Measurements from ENCODE around the gene ARAF.
"Not testable (repeated sequence)": the region's sequence is repeated elsewhere in the genome, so short reads cannot be mapped to it uniquely, and the experiment has no call there.

The ARAF gene

GRCh38 chrX:47560934-47561658 lies at the start of gene ARAF:
ARAF (plus strand) TSS chrX:47561205; CDS start chrX:47562968, 1,763 bp downstream.
- Histone ChIP-seq H3K27me3 (peaks cover 11 to 51% (median 29%) of the 10 kb centered on the region in 11 experiments; a peak in 19 of 22 replicates), H3K9ac (peak within 1 kb of the TSS; percentile 84 to 91 (median 88)), H3K4me1 (peaks cover 17 to 45% (median 36%) of the 10 kb centered on the region in 10 experiments), H3K27ac (peak within 1 kb of the TSS; percentile 87 to 94 (median 89)), H3K9me3 (replicated peaks in 1 of 11) (peaks cover 0 to 11% (median 0%) of the 10 kb centered on the region in 11 experiments; a peak in 2 of 22 replicates), H3K4me3 (peak within 1 kb of the TSS; percentile 55 to 76 (median 71)), H3K4me2 (peak within 1 kb of the TSS; percentile 67 to 85 (median 77)), H4K20me1 (peaks cover 3 to 40% (median 20%) of the 10 kb centered on the region in 11 experiments; a peak in 17 of 22 replicates), H3K36me3 (peaks cover 0 to 27% (median 16%) of the 10 kb centered on the region in 11 experiments; a peak in 16 of 22 replicates)
- no peak for TF ChIP-seq Cebpa-rat (IDR thresholded peaks at IDR 0.05)

DNA sequence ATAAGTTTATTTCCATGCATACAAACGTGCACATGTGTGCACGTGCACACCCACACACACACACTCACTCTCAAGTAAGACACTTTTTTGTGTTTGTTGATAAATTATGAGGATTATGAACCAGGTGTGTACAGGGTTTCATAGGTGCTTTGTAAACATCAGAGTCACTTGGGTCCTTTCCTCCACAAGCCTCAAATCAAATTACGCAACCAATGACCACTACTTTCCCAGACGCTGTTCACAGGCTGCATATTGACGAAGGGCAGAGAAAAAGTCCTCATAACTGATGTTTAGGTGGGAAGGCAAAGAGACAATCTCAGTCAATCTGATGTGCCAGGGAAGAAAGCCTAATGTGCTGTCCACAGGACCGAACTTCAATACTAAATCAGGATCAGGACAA lies 48.6 kb upstream of the ARAF start:
- not testable (repeated sequence) for H3K27ac ChIP-seq; H4K20me1 ChIP-seq; H3K4me3 ChIP-seq; H3K9me3 ChIP-seq (replicated peaks in 1 of 11); H3K9ac ChIP-seq; H3K36me3 ChIP-seq
- Histone ChIP-seq H3K4me1 (peaks cover 0 to 46% (median 18%) of the 10 kb centered on the region in 10 experiments; a peak in 16 of 20 replicates), H3K4me2 (peak overlapping the region in 7 of 11 experiments; percentile 26 to 46 (median 31); a peak in 6 of 22 replicates), H3K27me3 (peaks cover 14 to 31% (median 26%) of the 10 kb centered on the region in 11 experiments)
- 0 out of 22 replicates have a peak, but pooled peaks of 1 of the 11 experiments have one; percentile 11 for TF ChIP-seq Cebpa-rat (IDR thresholded peaks at IDR 0.05)

DNA sequence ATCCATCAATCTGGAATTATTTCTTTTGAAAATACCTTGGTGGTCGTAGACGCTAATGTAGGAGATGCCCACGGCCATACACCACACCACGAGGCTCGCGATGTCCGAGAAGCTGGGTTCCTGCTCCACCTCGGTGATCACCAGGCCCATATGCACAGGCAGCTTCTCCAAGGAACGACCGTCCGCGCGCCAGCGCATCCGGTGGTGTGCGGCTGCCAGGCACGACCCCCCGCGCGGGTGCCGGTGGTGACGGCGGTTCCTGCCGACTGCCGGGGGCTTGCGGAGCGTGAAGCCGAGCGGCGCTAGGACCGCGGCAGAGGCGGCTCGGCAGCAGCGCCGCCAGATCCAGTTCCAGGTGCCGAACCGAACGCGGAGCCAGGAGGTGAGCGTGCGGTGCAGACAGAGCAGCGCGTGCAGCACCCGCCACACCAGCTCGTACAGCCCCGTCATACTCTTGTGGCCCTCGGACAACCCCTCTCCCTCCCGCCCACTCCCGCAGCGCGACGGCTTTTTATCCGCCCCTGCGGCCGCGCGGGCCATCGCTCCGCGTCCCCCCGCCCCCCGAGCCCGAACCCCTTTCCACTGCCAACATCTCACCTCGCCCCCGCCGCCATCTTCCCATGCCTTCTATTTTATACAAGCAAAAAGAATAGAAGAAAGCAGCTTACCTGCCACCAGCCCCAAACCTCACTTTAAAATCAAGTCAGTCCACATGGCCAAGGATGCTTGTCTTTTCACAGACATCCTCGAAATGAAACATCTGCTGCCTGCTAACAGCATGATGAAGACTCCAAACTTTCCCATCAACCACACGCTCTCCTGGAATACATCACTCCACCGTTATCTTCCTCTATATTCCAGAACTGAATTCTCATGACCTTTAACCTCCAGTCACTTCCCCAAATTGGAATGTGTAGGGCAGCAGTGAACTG lies 47.7 kb upstream of the ARAF start:
- H3K27me3 ChIP-seq, result peaks cover 7 to 26% (median 20%) of the 10 kb centered on the region in 11 experiments
- H3K4me1 ChIP-seq, result peaks cover 6 to 41% (median 15%) of the 10 kb centered on the region in 10 experiments; a peak in 16 of 20 replicates
- peak overlapping the region in 5 of 11 experiments; percentile 8 to 44 (median 33); a peak in 4 of 22 replicates for H3K9ac ChIP-seq
- H3K9me3 ChIP-seq (replicated peaks in 1 of 11); H4K20me1 ChIP-seq; H3K36me3 ChIP-seq: not testable (repeated sequence)
- peak overlapping the region in 9 of 10 experiments; percentile 26 to 60 (median 50); a peak in 15 of 20 replicates for H3K4me3 ChIP-seq
- peak overlapping the region in 1 of 11 experiments; percentile 32; a peak in 1 of 22 replicates for H3K27ac ChIP-seq
- peak overlapping the region; percentile 35 to 85 (median 74); a peak in 21 of 22 replicates for H3K4me2 ChIP-seq

DNA sequence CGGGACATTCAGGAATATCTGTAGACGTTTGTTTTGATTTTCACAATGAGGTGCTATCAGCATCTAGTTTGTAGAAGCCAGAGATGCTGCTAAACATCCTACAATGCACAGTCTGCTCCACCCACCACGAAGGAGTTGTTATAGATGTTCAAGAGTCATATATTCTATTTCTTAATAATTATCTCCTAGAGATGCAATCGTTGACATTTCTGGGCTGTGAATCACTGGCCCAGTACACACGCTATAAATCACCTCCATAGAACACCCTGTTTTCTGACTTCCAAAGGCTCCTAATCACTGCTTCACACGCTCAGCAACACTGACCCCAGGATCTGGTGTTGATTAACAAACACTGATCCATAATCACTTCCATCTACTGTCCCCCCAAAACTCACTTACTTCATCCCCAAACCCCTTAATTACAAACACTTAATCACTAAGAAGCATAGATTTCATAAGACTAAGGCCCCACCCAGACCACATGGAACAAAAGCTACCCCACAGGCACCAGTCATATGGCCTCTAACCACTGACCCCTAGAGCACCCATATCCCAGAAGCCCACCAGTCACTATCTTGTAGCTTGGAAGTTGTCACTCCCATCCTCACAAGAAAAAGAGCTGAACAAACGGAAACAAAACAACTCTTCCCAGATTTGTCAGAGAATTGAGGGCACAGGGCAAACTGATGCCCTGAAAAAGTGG lies 46.3 kb upstream of the ARAF start:
- no peak overlapping the region for H3K9ac ChIP-seq
- no peaks in the 10 kb centered on the region for H3K36me3 ChIP-seq
- peaks cover 8 to 43% (median 16%) of the 10 kb centered on the region in 10 experiments; a peak in 16 of 20 replicates for H3K4me1 ChIP-seq
- no peak overlapping the region for H3K4me3 ChIP-seq
- no peaks in the 10 kb centered on the region for H4K20me1 ChIP-seq
- TF ChIP-seq Cebpa-rat (IDR thresholded peaks at IDR 0.05), result no peak
- H3K9me3 ChIP-seq (replicated peaks in 1 of 11), result no peaks in the 10 kb centered on the region
- peaks cover 0 to 13% (median 7%) of the 10 kb centered on the region in 11 experiments; a peak in 9 of 22 replicates for H3K27me3 ChIP-seq
- H3K27ac ChIP-seq, result no peak overlapping the region
- H3K4me2 ChIP-seq, result peak overlapping the region in 5 of 11 experiments; percentile 45 to 85 (median 75); a peak in 2 of 22 replicates

- Histone ChIP-seq H3K36me3 (no peaks in the 10 kb centered on the region), H3K27me3 (peaks cover 0 to 23% (median 9%) of the 10 kb centered on the region in 11 experiments; a peak in 12 of 22 replicates), H3K4me2 (peak overlapping the region in 6 of 11 experiments; percentile 19 to 51 (median 40); a peak in 8 of 22 replicates), H3K9me3 (replicated peaks in 1 of 11) (peaks cover 0 to 7% (median 4%) of the 10 kb centered on the region in 11 experiments; a peak in 15 of 22 replicates), H3K9ac (no peak overlapping the region), H3K4me3 (no peak overlapping the region), H4K20me1 (no peaks in the 10 kb centered on the region), H3K27ac (peak overlapping the region in 2 of 11 experiments; percentile 15 to 33; a peak in 2 of 22 replicates), H3K4me1 (peaks cover 8 to 43% (median 16%) of the 10 kb centered on the region in 10 experiments; a peak in 16 of 20 replicates)
- TF ChIP-seq Cebpa-rat (IDR thresholded peaks at IDR 0.05), result 0 out of 22 replicates have a peak, but pooled peaks of 1 of the 11 experiments have one; percentile 20
These were observed 44.9 kb upstream of the ARAF start for GRCh38 chrX:47515941-47516665.

DNA sequence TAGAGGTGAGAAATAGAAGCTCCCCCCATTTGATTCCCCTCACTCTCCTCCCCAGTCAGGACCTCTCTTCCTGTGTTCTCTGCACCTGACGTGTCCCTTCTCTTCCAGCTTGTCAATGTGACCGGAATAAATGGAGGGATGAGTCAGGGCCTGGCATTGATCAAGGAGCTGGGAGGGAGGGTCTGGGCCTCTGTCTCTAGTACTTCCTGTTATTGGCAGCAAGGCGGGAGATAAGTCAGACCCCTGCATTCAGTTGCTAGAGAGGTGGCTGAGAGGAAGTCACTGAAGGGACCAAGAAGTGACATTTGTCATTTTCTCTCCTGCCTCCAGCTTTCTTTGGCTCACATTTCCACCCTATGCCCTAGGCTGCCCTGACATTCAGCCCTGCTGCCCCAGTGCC lies 42.9 kb upstream of the ARAF start:
- Histone ChIP-seq H3K4me3 (no peak overlapping the region), H3K27ac (no peak overlapping the region), H3K27me3 (peaks cover 3 to 31% (median 11%) of the 10 kb centered on the region in 11 experiments; a peak in 13 of 22 replicates), H3K9me3 (replicated peaks in 1 of 11) (peaks cover 13 to 26% (median 20%) of the 10 kb centered on the region in 11 experiments; a peak in 20 of 22 replicates), H3K9ac (no peak overlapping the region), H4K20me1 (no peaks in the 10 kb centered on the region), H3K4me1 (peaks cover 8 to 39% (median 13%) of the 10 kb centered on the region in 10 experiments; a peak in 16 of 20 replicates), H3K4me2 (peak overlapping the region in 3 of 11 experiments; percentile 1 to 20 (median 9); a peak in 1 of 22 replicates), H3K36me3 (no peaks in the 10 kb centered on the region)
- TF ChIP-seq Cebpa-rat (IDR thresholded peaks at IDR 0.05), result no peak

DNA sequence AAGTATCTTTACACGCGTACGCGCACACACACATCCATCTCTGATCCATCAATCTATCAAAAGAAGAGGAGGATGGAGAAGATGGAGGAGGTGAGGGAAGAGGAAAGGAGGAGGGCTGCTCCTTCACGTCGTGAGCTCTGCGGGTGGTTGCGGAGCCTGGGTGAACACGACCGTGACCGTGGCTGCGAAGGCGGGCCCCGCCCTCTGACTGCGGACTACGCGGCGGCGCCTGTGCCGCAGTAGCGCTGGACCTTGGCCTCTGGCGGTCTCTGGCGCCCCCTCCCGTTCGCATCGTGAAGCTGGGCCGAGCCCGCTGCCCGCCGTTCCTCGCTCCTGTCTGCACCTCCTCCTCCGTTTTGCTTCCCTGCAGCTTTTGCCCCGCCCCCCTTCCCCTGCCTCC lies 37.7 kb upstream of the ARAF start:
- Histone ChIP-seq H3K4me1 (peaks cover 0 to 6% (median 2%) of the 10 kb centered on the region in 10 experiments; a peak in 8 of 20 replicates), H3K27ac (peak overlapping the region in 3 of 11 experiments; percentile 41 to 67 (median 53); a peak in 5 of 22 replicates), H3K36me3 (no peaks in the 10 kb centered on the region), H4K20me1 (no peaks in the 10 kb centered on the region), H3K27me3 (peaks cover 3 to 32% (median 13%) of the 10 kb centered on the region in 11 experiments; a peak in 11 of 22 replicates), H3K4me3 (peak overlapping the region; percentile 57 to 71 (median 64)), H3K4me2 (peak overlapping the region; percentile 73 to 88 (median 80); a peak in 20 of 22 replicates), H3K9me3 (replicated peaks in 1 of 11) (peaks cover 13 to 37% (median 20%) of the 10 kb centered on the region in 11 experiments; a peak in 20 of 22 replicates), H3K9ac (peak overlapping the region; percentile 57 to 76 (median 72); a peak in 18 of 22 replicates)
- TF ChIP-seq Cebpa-rat (IDR thresholded peaks at IDR 0.05), result no peak

Measured in BLaER1 treated with 17β-estradiol and CSF1 and Interleukin-3, amounts not matched to agents 10 nM and 100 nM (cell line).